ENCODE measurements around the gene FBN3.

DNA sequence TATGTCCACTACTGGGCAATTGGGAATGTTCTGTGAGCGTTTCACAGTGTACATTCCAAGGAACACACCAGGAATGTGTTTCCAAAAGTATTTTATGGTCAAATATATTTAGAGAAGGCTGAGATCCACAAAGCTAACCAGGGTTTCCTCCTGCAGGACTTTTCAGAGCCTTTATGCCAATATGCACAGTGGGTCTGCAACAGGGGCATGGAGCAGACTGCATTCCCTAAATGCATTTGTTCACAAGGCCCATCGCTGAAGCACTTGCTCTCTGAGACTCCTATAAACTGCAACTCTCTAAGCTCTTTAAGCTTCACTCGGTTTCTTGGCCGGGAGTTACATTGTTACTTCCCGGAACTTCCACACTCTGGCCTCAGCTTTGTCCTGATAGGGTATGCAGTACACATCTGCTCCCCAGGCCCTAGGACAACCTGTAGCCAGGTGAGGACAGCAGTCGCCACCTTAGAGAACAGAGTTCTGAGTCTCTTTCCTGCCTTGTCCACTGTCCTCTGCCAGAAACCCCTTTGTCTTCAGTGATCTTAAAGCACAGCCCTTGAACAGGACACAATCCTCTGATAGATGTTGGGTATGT is 33.5 kb downstream of the FBN3 start:
- TF ChIP-seq RAD21 (IDR thresholded peaks at IDR 0.05; ENCODE audit: low read depth): no peak
- no peak for TF ChIP-seq CEBPB (IDR thresholded peaks at IDR 0.05)
- TF ChIP-seq CREB1 (IDR thresholded peaks at IDR 0.05; ENCODE audit: low read depth): no peak
- TF ChIP-seq MAX (IDR thresholded peaks at IDR 0.05): no peak
- no peak for TF ChIP-seq EP300 (IDR thresholded peaks at IDR 0.05; ENCODE audit: borderline replicate concordance)
- no peak for TF ChIP-seq EGR1 (IDR thresholded peaks at IDR 0.05)
- TF ChIP-seq YY1 (IDR thresholded peaks at IDR 0.05; ENCODE audit: low read depth): no peak
- TF ChIP-seq TEAD4 (IDR thresholded peaks at IDR 0.05): no peak
- TF ChIP-seq REST (IDR thresholded peaks at IDR 0.05; ENCODE audit: low read depth): no peak
